ENCODE measurements around the gene PCDHB5. TPM values are rescaled to one million over a fixed set of nuclear protein-coding genes. Genes with fewer than 3 reads are reported as not detected.
A peak's percentile ranks its signal among the peaks of the same experiment; 100 is the strongest.
"Not testable (repeated sequence)": the region's sequence is repeated elsewhere in the genome, so short reads cannot be mapped to it uniquely, and the experiment has no call there.

PCDHB5 gene
- total and polyA plus RNA-seq, 2 experiments from 2014 or later = 0.05 to 0.43 TPM

DNA sequence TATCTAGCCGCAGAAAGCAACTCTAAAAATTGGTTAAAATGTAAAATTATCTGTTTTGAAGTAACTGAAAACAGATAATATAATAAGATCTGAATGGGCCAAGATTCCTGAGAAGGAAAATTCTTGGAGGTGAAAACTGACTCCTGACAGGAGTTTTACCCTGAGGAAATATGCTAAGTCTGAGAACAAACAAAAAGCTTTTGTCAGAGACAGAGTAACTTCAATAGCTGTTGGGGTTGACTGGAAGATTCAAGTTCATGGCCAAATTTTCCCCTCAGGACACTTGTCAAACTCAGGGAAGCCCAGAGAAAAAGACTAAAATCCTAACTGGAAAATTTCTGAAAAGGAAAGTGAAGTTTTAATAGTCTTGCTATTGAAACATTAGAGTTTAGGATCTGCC lies 7.7 kb upstream of the PCDHB5 start:
- Histone ChIP-seq H3K79me2 (ENCODE audit: insufficient read depth) (no peaks in the 10 kb centered on the region), H3K4me1 (ENCODE audit: insufficient read depth) (no peaks in the 10 kb centered on the region), H4K20me1 (ENCODE audit: insufficient read depth) (no peaks in the 10 kb centered on the region), H3K9me2 (ENCODE audit: insufficient read depth) (no peaks in the 10 kb centered on the region), H3K27me3 (replicated peaks; ENCODE audit: insufficient read depth) (no peaks in the 10 kb centered on the region; the same call in 1 of the 2 replicates), H3K4me3 (no peak overlapping the region), H3K36me3 (ENCODE audit: low read depth) (no peaks in the 10 kb centered on the region), H2AFZ (no peak overlapping the region), H3K27ac (no peak overlapping the region), H3K9ac (no peak overlapping the region), H3K9me3 (ENCODE audit: low read depth) (no peaks in the 10 kb centered on the region), H3F3A (ENCODE audit: insufficient read depth) (no peaks in the 10 kb centered on the region), H3K4me2 (ENCODE audit: unreplicated experiment) (no peak overlapping the region)
- in situ Hi-C loops (cut with MboI) = no loop called here
- no peak for DNase-seq
- WGBS, 2 experiments (ENCODE audit: low coverage in 1 of 2, low lambda C conversion rate in 2 of 2, missing lambda C conversion rate in 2 of 2) = 48 to 53% methylated on average over 1 of the region's 1 CpG
- no peak for TF ChIP-seq EZH2phosphoT487 (IDR thresholded peaks at IDR 0.05; ENCODE audit: insufficient read depth, low read depth)
- TF ChIP-seq EZH2 (IDR thresholded peaks at IDR 0.05; ENCODE audit: insufficient read depth, poor library complexity, severe bottlenecking) = no peak

GRCh38 chr5:141135718-141136266 lies 786 bp downstream of the PCDHB5 start:
- Histone ChIP-seq H3K9me3 (ENCODE audit: low read depth) (no peaks in the 10 kb centered on the region), H3F3A (ENCODE audit: insufficient read depth) (no peaks in the 10 kb centered on the region), H3K4me3 (no peak overlapping the region), H2AFZ (no peak overlapping the region; the same call in 1 of the 2 replicates), H3K4me1 (ENCODE audit: insufficient read depth) (no peaks in the 10 kb centered on the region), H4K20me1 (ENCODE audit: insufficient read depth) (no peaks in the 10 kb centered on the region), H3K4me2 (ENCODE audit: unreplicated experiment) (no peak overlapping the region), H3K27me3 (replicated peaks; ENCODE audit: insufficient read depth) (no peaks in the 10 kb centered on the region), H3K9me2 (ENCODE audit: insufficient read depth) (no peaks in the 10 kb centered on the region), H3K9ac (no peak overlapping the region), H3K27ac (no peak overlapping the region), H3K79me2 (ENCODE audit: insufficient read depth) (no peaks in the 10 kb centered on the region), H3K36me3 (ENCODE audit: low read depth) (no peaks in the 10 kb centered on the region)
- WGBS, 2 experiments (ENCODE audit: low coverage in 1 of 2, low lambda C conversion rate in 2 of 2, missing lambda C conversion rate in 2 of 2) = 32 to 37% methylated on average over 19 of the region's 19 CpGs
- in situ Hi-C loops (cut with MboI) = no loop called here
- no peak for DNase-seq
- TF ChIP-seq EZH2phosphoT487 (IDR thresholded peaks at IDR 0.05; ENCODE audit: insufficient read depth, low read depth) = no peak
- no peak for TF ChIP-seq EZH2 (IDR thresholded peaks at IDR 0.05; ENCODE audit: insufficient read depth, poor library complexity, severe bottlenecking)

- H3F3A ChIP-seq (ENCODE audit: insufficient read depth); H3K9me3 ChIP-seq (ENCODE audit: low read depth); DNase-seq; H3K4me2 ChIP-seq (ENCODE audit: unreplicated experiment); H3K36me3 ChIP-seq (ENCODE audit: low read depth); H3K79me2 ChIP-seq (ENCODE audit: insufficient read depth); H3K9me2 ChIP-seq (ENCODE audit: insufficient read depth); H3K9ac ChIP-seq; H2AFZ ChIP-seq; H4K20me1 ChIP-seq (ENCODE audit: insufficient read depth); H3K4me3 ChIP-seq; H3K27ac ChIP-seq; H3K4me1 ChIP-seq (ENCODE audit: insufficient read depth); H3K27me3 ChIP-seq (replicated peaks; ENCODE audit: insufficient read depth); in situ Hi-C loops (cut with MboI): not testable (repeated sequence)
- WGBS, 2 experiments (ENCODE audit: low coverage in 1 of 2, low lambda C conversion rate in 2 of 2, missing lambda C conversion rate in 2 of 2) = 41 to 57% methylated on average over 27 to 33 of the region's 34 CpGs
These were observed 2.3 kb downstream of the PCDHB5 start for GRCh38 chr5:141137346-141137745.

- TF ChIP-seq EZH2 (IDR thresholded peaks at IDR 0.05; ENCODE audit: insufficient read depth, poor library complexity, severe bottlenecking) = no peak
- TF ChIP-seq EZH2phosphoT487 (IDR thresholded peaks at IDR 0.05; ENCODE audit: insufficient read depth, low read depth) = no peak
- Histone ChIP-seq H3F3A (ENCODE audit: insufficient read depth) (no peaks in the 10 kb centered on the region), H2AFZ (no peak within 1 kb of the TSS), H3K4me3 (0 out of 2 replicates have a peak within 1 kb of the TSS, but pooled peaks have one; percentile 29), H3K27ac (no peak within 1 kb of the TSS), H3K4me2 (ENCODE audit: unreplicated experiment) (peak within 1 kb of the TSS; percentile 35), H3K9ac (no peak within 1 kb of the TSS), H3K9me3 (ENCODE audit: low read depth) (no peaks in the 10 kb centered on the region), H3K79me2 (ENCODE audit: insufficient read depth) (no peaks in the 10 kb centered on the region), H3K36me3 (ENCODE audit: low read depth) (no peaks in the 10 kb centered on the region), H4K20me1 (ENCODE audit: insufficient read depth) (no peaks in the 10 kb centered on the region), H3K9me2 (ENCODE audit: insufficient read depth) (no peaks in the 10 kb centered on the region), H3K27me3 (replicated peaks; ENCODE audit: insufficient read depth) (no peaks in the 10 kb centered on the region), H3K4me1 (ENCODE audit: insufficient read depth) (no peaks in the 10 kb centered on the region)
- 14 to 16% methylated on average over 18 of the region's 18 CpGs for WGBS, 2 experiments (ENCODE audit: low coverage in 1 of 2, low lambda C conversion rate in 2 of 2, missing lambda C conversion rate in 2 of 2)
- peak; percentile 46 for DNase-seq
- in situ Hi-C loops (cut with MboI) = no loop called here
These were observed 14.8 kb downstream of the PCDHB5 start, which contains the start of gene PCDHB6 for GRCh38 chr5:141149812-141150211. PCDHB6 (plus strand) TSS chr5:141150057; CDS start chr5:141150258, 201 bp downstream.

All from GM23248 (cell line).